GM18526 (cell line): Measurements from ENCODE around the gene TCFL5.

ENCODE experiments used
- POLR2A ChIP-seq: IDR thresholded peaks from 3 replicates; pipeline ENCODE4 v1.6.1; 2011; ENCODE audit not compliant: insufficient read length; ENCODE audit errors: extremely low read depth

The TCFL5 gene

DNA sequence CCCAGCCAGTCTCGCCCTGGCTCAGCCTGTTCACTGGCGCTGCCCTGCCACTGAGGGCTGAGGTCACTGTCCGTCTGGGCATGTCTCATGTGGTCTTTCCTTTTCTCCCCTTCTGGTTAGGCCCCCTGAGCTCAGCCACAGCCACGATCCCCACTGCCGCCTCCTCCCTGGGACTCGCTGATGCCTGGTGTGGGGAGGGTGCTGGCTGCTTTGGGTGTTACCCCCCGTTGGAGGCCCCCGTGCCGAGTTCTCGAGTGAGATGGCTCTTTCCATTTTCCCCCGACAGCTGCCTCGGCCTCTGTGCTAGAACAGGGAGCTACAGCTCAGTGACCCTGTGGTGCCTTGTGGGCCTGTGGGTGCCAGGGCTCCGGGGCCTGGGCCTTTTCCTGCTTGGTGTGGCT is 14.9 kb upstream of the TCFL5 start:
- no peak for TF ChIP-seq POLR2A

DNA sequence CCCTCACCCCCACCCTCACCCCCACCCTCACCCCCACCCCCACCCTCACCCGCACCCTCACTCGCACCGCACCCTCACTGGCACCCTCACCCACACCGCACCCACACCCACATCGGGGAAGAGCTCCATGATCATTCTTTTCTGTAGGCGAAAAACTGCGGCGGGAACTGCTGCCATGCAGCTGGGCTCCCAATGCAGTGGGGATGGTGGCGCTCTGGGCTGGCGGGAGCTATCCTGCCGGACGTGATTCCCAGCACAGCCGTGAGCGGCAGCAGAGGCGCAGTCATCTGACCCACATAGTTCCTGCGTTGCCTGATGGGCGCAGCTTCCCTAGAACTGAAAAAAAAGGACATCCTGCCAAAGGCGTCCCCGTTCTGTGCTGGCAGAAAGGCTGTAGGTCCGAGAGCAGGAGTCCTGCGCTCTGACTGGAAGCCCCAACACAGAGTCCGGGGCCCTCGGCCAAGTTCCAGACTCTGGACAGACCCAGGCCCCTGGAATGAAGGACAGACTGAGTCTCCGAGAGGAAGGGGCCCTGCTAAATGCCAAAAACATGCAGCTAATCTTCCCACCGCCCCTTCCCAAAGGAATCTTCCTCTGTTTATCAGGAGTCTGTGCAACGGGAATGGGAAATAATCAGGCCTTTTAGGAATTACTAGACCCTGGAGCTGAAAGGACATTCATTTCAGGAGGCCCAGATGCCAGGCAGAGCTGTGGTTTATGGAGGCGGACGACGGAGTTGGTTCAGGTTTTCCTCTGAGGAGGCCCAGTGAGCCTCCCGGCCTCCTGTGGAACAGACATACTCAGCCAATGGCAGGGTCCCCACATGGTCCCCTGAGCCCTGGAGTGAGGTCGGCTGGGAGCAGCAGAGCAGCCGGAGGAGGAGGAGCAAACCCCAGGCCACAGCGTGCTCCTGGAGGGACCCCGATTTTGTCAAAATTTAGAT is 14.1 kb upstream of the TCFL5 start:
- no peak for TF ChIP-seq POLR2A

DNA sequence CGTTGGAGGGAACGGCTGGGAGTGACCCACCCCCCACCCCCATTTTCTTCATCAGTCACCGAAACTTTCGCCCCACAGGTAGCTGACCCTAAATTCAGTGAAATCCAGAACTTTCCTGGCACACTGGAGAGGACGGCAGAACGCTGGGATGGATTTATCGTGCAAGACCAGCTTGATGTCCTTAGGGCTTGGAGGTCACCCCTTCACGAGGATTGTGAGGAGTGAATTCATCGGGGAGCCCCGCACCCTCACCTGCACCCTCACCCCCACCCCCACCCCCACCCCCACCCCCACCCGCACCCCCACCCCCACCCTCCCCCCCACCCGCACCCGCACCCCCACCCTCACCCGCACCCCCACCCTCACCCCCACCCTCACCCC is 13.3 kb upstream of the TCFL5 start:
- TF ChIP-seq POLR2A, result no peak

DNA sequence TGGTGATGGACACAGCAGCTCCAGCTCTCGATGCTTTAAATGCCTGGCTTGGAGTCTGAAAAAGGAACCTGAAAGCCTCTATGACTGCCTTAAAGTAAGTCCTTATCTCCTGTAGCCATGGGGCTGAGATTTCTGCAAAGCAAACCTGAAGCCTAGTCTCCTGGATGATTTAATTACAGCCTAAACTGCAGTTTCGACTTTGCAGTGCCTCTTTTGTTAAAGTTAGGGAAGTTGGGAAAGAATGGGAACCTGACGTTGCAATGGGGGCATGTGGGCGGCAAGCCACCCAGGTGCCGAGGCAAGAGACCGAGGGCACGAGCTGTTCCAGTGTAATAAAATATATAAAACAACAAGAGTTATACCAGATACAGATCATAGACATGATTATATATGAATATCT is 11.7 kb upstream of the TCFL5 start:
- TF ChIP-seq POLR2A, result no peak

DNA sequence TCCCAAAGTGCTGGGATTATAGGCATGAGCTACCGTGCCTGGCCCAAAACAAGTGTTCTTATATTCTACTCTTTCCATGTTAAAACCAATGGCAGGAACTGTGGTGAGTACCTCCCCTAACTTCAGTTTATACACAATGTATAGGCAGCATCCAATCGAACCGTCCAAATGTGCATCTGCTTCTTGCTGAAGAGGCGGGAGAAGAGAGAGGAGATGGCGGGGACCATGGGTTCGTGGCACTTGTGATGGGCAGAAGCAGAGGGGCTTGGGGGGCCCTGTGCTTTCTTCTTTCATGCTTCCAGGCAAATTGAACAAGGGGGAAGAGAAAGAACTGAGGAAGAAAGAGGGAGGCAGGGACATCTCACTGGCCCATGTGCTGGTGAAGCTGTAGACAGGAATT is 11.2 kb upstream of the TCFL5 start:
- TF ChIP-seq POLR2A, result no peak

DNA sequence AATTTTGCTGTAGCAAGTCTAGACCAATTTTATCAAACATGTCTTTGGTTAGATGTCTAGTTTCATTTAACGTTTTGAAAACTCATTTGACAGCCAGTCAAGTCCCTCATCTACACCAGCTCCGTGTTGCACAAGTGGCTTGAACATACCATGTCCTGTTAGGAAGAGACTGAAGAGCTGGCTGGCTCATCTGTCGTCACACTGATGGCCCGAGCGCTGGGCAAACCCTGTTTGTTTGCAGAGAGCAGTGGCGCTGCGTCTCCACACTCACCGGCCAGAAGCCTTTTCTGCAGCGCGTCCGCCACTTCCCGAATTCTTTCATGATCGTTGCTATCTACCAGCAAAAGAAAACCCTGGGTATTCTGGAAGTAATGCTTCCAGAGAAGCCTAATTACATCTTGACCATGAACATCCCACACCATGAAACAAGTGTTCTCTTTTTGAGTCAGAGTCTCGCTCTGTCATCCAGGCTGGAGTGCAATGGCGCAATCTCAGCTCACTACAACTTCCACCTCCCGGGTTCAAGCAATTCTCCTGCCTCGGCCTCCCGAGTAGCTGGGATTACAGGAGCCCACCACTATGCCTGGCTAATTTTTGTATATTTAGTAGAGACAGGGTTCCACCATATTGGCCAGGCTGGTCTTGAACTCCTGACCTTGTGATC is 10.7 kb upstream of the TCFL5 start:
- TF ChIP-seq POLR2A, result no peak

DNA sequence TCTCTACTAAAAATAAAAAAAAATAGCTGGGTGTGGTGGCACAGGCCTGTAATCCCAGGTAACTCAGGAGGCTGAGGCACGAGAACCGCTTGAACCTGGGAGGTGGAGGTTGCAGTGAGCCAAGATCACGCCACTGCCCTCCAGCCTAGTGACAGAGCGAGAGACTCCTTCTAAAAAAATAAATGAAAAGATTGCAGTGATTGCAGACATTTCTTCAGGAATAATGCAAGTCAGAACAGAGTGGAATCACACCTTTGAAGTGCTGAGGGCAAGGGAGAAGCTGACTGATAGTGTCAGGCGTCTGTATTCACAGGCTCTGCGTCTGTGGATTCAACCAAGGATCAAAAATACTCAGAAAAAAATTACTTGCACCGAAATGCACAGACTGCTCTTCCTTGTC is 2.6 kb upstream of the TCFL5 start:
- no peak for TF ChIP-seq POLR2A

DNA sequence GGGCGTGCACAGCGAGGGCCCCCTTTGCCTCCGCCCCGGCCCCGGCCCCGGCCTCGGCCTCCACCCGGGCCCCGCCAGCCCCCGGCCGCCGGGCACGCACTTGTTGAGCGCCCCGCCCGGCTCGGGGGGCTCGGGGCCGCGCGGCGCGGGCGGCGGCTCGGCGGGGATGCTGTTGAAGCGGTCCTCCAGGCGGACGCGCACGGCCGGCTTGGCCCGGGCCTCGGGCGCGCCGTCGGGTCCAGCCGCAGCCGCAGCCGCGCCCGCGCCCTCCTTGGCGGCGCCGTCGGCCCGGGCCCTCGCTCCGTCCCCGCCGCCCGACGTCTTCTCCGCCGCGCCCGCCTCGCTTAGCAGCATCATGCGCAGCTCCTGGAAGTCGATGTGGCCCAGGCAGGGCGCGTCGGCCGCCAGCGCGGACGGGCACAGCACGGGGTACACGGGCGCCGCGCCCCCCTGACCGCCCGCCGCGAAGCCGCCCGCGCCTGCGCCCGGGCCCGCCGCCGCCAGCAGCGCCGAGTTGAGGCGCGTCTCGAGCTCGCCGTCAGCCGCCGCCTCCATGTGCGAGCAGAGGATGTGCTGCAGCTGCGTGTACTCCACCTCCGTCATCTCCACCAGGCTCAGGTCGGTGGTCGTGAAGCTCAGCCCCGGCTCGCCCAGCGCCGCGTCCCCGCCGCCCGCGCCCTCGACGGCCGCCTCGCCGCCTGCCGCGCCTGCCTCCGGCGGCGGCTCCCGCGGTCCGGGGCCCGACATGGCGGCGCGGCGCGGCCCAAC is 514 bp downstream of the TCFL5 start:
- no peak for TF ChIP-seq POLR2A

DNA sequence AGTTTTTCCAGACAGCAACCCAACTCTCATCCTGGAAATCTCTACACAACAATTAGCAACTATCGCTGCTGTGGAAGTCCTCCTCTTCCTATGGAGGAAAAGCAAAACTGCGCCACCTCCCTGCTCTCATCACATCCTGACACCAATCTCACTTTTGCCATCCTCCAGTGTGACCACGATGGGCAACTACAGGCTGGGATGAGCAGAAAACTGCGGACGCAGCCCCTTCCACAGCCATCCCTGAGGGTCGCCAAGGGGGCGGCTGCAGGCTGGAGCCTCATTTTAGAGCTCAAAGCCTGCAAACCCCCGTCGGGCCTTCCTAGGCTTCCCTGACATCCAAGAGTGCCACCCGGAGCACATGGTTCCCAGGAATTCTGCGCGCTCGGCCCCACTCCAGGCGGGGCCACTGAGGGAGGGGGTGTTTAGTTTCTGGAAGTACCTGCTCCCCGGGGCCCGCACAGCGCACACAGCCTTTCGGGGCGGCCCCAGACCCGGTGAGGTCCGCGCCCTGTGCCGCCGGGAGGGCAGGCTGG is 1.2 kb downstream of the TCFL5 start:
- TF ChIP-seq POLR2A, result no peak

DNA sequence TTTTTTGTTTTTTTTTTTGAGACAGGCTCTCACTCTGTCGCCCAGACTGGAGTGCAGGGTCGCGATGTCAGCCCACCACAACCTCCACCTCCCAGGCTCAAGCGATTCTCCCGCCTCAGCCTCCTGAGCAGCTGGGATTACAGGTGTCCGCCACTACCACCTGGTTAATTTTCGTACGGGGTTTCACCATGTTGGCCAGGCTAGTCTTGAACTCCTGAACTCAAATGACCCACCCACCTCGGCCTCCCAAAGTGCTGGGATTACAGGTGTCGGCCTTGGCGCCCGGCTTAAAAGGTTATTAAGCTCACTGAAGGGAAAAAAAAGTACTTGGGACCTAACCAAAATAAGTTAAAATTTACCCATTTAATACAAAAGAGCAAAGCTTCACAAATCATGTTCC is 1.9 kb downstream of the TCFL5 start:
- no peak for TF ChIP-seq POLR2A

DNA sequence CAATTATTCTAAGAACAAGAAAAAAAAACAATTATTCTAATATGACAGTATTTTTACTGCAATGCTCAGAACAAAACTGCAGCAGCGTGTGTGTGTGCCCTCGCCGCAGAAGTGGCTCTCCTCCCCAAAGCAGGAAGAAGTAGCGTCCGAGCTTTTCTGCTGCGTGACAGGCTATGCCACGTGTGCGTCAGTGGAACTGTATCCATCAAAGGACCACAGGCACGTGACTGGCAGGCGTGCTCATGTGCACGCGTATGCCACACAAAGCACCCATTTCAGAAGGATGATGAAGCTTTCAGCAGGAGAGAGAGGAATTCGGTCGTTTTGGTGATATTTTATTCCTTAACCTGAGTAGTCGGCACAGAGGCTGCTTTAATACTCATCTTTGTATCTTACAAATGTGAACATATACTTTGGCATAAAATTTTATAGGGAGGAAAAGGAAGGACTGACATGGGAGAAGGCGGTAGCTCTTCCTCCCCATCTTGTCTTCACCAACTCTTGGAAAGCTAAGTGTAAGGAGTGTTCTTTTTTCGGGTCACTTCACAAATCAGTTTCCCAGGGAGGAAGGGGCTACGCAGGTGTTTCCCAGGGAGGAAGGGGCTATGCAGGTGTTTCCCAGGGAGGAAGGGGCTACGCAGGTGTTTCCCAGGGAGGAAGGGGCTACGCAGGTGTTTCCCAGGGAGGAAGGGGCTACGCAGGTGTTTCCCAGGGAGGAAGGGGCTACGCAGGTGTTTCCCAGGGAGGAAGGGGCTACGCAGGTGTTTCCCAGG is 3.4 kb downstream of the TCFL5 start:
- TF ChIP-seq POLR2A, result no peak

DNA sequence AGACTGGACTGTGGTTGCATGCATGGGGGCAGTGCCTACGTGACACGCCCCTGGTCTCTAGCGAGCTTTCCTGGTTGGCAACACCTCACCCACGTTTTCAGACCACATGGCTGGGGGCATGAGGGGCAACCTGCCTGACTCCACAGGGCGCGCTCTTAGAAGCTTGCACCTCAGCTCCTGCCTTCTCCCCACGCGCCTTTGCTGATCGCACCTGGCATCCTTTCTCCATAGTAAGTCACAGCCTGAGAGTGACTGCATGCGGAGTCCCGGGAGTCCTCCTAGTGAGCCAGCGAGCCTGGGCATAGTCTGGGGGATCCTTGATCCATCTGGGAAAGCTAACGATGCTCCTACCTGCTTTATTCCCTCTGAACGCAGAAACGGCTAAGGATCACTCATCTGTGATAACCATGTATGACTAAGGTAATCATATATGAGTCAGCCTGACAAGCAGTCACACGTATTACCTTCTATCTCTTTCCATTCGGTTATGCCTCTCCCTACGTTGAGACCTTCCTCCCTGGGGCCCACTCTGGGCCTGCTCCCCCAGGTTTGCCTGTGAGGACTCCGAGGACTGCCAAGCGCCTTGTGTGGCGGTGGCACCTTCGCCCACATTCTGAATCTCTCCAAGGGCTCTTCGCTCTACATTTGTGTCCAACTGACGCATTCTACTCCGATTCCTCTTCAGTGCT is 4.5 kb downstream of the TCFL5 start:
- TF ChIP-seq POLR2A, result no peak

DNA sequence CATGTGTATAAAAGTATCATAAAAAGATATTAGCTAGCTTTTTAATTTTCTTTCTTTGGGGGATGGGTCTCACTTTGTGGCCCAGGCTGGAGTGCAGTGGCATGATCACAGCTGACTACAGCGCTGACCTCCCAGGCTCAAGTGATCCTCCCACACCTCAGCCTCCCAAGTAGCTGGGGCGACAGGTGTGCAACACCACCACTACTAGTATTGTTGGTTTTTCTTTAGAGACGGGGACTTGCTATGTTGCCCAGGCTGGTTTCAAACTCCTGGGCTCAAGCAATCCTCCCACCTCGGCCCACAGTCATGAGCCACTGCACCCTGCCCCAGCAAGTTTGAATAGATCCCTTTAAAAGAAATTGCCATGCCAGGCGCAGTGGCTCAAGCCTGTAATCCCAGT is 6.5 kb downstream of the TCFL5 start:
- no peak for TF ChIP-seq POLR2A

DNA sequence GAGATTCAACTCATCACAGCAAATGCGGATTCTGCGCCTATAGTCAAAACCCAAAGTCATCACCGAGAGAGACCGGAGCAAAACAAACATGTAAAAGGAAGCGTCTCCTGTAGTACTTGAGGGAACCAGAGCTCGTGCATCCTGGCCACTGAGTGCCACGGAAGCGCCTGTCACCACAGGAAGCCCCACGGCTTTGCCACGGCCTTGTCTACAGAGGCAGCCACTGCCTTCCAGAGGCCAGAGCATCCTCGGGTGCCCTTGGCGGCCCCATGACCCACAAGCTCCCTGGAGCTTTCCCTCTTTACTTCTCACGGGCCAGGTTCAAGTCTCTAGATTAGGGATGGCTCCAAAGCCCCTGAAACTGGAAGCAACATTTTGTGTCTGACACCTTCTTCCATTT is 7.5 kb downstream of the TCFL5 start:
- no peak for TF ChIP-seq POLR2A
